Gastroesophageal sphincter (tissue), 3 donors: ENCODE measurements around the gene C1GALT1.

ENCODE experiments used
- CTCF ChIP-seq, 4 experiments: fragments of 200-600 bp in 2 of 4; fragments of 450-650 bp in 2 of 4; sonication (generic) in 1 of 4; IDR thresholded peaks; one replicate each; pipeline ENCODE4 v1.5.1; 2017 to 2019; ENCODE audit warnings: antibody characterized with exemption in 4 of 4, mild to moderate bottlenecking in 2 of 4, moderate library complexity in 2 of 4
- EP300 ChIP-seq: sonication (generic); formaldehyde crosslinking; IDR thresholded peaks from one replicate; pipeline ENCODE4 v1.6.1; 2017; ENCODE audit warnings: antibody characterized with exemption, mild to moderate bottlenecking
- POLR2A ChIP-seq, 2 donors: fragments of 450-650 bp; IDR thresholded peaks; one replicate each; pipeline ENCODE4 v1.6.1; 2017; ENCODE audit warnings: antibody characterized with exemption in 2 of 2, mild to moderate bottlenecking in 2 of 2, moderate library complexity in 1 of 2

- TF ChIP-seq CTCF (IDR thresholded peaks at IDR 0.05) (no peak), POLR2A (IDR thresholded peaks at IDR 0.05) (no peak), EP300 (no peak)
These were observed 74.5 kb downstream of the C1GALT1 start for GRCh38 chr7:7256731-7257274.
